ENCODE measurements around the gene COL28A1.

GRCh38 chr7:7569615-7570014 is 33.9 kb upstream of the COL28A1 start:
- TF ChIP-seq CTCF (conservative IDR thresholded peaks at IDR 0.05; ENCODE audit: low read length) (no peak), EZH2phosphoT487 (IDR thresholded peaks at IDR 0.05; ENCODE audit: borderline replicate concordance) (no peak)
